GM12891 (cell line): Measurements from ENCODE around the gene ETDB.

ENCODE experiments used
- POLR2A ChIP-seq: IDR thresholded peaks from 2 replicates; pipeline ENCODE4 v1.6.1; 2011; ENCODE audit warnings: low read depth, low read length, control low read depth
- POLR2AphosphoS5 ChIP-seq: IDR thresholded peaks from 2 replicates; pipeline ENCODE4 v1.6.1; 2011; ENCODE audit warnings: low read depth, low read length, control low read depth
- POU2F2 ChIP-seq: IDR thresholded peaks from 2 replicates; pipeline ENCODE4 v1.6.1; 2011; ENCODE audit warnings: low read depth, mild to moderate bottlenecking, control low read depth, low read length, moderate library complexity
- SPI1 ChIP-seq: IDR thresholded peaks from 2 replicates; pipeline ENCODE4 v1.6.1; 2011; ENCODE audit warnings: low read depth, low read length, control low read depth
- TAF1 ChIP-seq: IDR thresholded peaks from 2 replicates; pipeline ENCODE4 v1.6.1; 2011; ENCODE audit warnings: low read depth, low read length, control low read depth

DNA sequence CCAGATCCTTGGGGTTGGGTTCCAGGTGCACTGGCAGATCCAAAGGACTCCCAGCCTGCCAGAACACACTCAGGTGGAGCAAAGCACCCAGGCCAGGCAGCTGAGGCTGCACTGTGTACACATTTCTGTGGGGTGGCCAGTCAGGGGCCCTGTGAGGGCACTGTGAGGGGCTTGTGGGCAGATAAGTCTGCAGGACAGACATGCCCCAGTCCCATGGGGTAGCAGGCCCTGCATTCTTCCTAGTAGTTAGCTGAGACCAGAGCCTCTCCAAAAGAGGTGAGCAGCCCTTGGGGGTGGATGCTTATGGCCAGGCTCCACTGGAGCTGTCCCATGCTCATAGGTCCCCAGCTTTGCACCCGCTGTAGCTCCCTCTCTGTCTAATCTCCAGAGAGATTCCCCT is 7.6 kb downstream of the ETDB start:
- TF ChIP-seq POLR2AphosphoS5 (no peak), TAF1 (no peak), POLR2A (no peak), POU2F2 (no peak), SPI1 (no peak)
